ENCODE data around the gene OCRL. TPM values are rescaled to one million over a fixed set of nuclear protein-coding genes. Genes with fewer than 3 reads are reported as not detected.

The OCRL gene
- total RNA-seq, 1 donor from 2014 or later, result 10.2 TPM

DNA sequence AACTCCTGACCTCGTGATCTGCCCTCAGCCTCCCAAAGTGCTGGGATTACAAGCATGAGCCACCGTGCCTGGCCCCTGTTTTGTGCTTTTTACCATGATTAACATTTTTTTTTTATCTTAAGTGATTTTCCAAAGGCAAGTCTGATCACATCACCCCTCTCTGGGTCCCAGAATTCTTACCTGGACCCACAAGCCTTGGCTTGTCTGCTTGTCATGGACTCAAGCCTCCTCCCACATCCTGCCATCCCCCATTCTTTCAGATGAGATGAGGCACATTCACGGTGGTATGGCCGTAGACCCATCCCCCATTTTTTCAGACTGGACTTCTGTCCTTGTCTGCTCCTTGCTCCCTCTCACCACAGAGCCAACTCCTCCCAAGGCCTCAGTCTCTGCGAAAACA lies 59.4 kb downstream of the OCRL start:
- no peaks in the 10 kb centered on the region for H3K4me1 ChIP-seq
- TF ChIP-seq, protein P1, sequence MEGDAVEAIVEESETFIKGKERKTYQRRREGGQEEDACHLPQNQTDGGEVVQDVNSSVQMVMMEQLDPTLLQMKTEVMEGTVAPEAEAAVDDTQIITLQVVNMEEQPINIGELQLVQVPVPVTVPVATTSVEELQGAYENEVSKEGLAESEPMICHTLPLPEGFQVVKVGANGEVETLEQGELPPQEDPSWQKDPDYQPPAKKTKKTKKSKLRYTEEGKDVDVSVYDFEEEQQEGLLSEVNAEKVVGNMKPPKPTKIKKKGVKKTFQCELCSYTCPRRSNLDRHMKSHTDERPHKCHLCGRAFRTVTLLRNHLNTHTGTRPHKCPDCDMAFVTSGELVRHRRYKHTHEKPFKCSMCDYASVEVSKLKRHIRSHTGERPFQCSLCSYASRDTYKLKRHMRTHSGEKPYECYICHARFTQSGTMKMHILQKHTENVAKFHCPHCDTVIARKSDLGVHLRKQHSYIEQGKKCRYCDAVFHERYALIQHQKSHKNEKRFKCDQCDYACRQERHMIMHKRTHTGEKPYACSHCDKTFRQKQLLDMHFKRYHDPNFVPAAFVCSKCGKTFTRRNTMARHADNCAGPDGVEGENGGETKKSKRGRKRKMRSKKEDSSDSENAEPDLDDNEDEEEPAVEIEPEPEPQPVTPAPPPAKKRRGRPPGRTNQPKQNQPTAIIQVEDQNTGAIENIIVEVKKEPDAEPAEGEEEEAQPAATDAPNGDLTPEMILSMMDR (IDR thresholded peaks at IDR 0.05; ENCODE audit: borderline replicate concordance), result no peak
- H3K36me3 ChIP-seq, result no peaks in the 10 kb centered on the region
- no peak overlapping the region for H3K27ac ChIP-seq (replicated peaks)
- no peaks in the 10 kb centered on the region for H3K9me3 ChIP-seq (replicated peaks)
- no peaks in the 10 kb centered on the region for H3K27me3 ChIP-seq (ENCODE audit: low read depth)
- no peak overlapping the region for H3K4me3 ChIP-seq
- no peak for DNase-seq
- intact Hi-C loops (cut with micrococcal nuclease), result no loop called here

DNA sequence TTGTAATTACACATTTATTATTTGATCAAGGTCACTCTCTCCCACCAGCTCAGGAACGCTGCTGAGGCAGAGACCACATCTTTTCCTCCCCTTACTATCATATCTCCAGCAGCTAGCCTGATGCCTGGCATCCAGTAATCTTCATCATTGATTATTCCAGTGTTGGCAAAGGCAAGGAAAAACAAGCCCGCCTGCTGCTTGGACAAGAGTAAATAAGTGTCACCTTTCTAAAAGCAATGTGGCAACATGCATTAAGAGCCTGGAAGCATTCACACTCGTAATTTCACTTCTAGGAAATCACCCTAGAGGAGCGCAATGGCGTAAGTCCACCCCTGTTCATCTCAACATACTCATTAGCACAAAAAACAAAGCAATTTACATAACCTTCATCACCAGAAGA lies 59.9 kb downstream of the OCRL start:
- Histone ChIP-seq H3K4me3 (no peak overlapping the region), H3K4me1 (no peaks in the 10 kb centered on the region), H3K27ac (replicated peaks) (no peak overlapping the region), H3K9me3 (replicated peaks) (no peaks in the 10 kb centered on the region), H3K27me3 (ENCODE audit: low read depth) (no peaks in the 10 kb centered on the region), H3K36me3 (no peaks in the 10 kb centered on the region)
- TF ChIP-seq, protein P1 (IDR thresholded peaks at IDR 0.05; ENCODE audit: borderline replicate concordance), result no peak
- no peak for DNase-seq
- intact Hi-C loops (cut with micrococcal nuclease), result no loop called here

DNA sequence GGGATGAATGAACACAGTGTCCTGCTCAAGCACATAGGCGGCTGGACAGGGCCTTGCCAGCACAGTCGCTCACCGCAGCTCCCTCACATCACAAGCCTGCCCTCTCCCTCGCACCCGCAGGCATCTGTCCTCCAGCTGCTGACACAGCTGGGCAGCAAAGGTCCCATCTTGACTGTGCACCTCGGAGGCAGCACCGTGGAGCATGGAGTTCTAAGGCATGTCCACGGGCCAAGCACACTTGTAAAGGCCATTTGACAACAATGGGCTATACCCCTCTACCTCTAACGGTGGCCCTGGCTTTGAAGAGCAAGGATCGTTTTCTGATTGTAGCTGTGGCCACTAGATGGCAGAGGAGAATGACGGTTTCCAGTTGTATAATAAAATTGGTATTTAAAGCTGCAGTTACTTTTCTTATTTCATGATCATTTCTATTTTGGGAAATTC lies 60.9 kb downstream of the OCRL start:
- Histone ChIP-seq H3K36me3 (no peaks in the 10 kb centered on the region), H3K4me1 (no peaks in the 10 kb centered on the region), H3K27ac (replicated peaks) (peak overlapping the region; percentile 40), H3K9me3 (replicated peaks) (no peaks in the 10 kb centered on the region), H3K4me3 (no peak overlapping the region), H3K27me3 (ENCODE audit: low read depth) (no peaks in the 10 kb centered on the region)
- TF ChIP-seq, protein P1 (IDR thresholded peaks at IDR 0.05; ENCODE audit: borderline replicate concordance), result peak; percentile 65
- DNase-seq, result no peak
- intact Hi-C loops (cut with micrococcal nuclease), result no loop called here

DNA sequence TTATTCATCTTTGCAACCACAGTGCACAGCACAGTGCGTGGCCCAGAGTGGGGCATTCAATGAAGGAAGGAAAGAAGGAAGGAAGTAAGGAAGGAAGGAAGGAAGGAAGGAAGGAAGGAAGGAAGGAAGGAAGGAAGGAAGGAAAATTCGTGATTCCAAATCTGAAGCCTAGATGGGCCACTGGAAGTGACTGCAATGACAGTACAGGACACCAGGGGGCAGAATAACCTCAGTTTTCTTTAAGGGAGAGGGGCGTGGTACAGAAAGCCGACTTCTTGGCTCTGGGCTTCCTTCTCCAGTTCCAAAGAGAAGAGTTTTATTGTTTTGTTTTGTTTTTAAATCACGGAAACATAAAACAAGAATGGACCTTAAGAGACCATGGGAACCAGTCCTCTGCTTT lies 66.9 kb downstream of the OCRL start:
- H3K4me3 ChIP-seq, result no peak overlapping the region
- no peaks in the 10 kb centered on the region for H3K36me3 ChIP-seq
- no peaks in the 10 kb centered on the region for H3K4me1 ChIP-seq
- H3K27me3 ChIP-seq (ENCODE audit: low read depth), result no peaks in the 10 kb centered on the region
- peak overlapping the region; percentile 38 for H3K27ac ChIP-seq (replicated peaks)
- no peak for DNase-seq
- H3K9me3 ChIP-seq (replicated peaks), result no peaks in the 10 kb centered on the region
- intact Hi-C loops (cut with micrococcal nuclease), result no loop called here
- TF ChIP-seq, protein P1 (IDR thresholded peaks at IDR 0.05; ENCODE audit: borderline replicate concordance), result peak; percentile 71

DNA sequence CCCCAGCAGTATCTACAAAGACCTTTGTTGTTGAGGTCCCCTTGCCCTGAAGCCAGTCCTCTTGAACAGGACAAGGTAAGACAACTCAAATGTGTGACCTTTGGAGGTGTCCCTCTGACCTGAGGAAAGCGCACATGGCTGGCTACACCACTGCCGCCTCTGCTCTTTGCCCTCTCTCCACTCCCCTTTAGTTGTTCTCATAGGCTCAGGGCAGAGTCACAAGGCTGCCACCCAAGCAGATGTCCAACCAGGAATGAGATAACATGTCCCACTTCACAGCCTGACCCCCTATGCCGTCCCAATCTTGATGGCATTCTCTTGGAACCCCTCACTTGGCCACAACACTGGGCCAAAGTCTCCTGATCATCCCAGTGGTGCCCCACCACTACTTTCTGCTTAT lies 68.4 kb downstream of the OCRL start:
- Histone ChIP-seq H3K27me3 (ENCODE audit: low read depth) (no peaks in the 10 kb centered on the region), H3K4me3 (no peak overlapping the region), H3K4me1 (no peaks in the 10 kb centered on the region), H3K9me3 (replicated peaks) (no peaks in the 10 kb centered on the region), H3K36me3 (no peaks in the 10 kb centered on the region), H3K27ac (replicated peaks) (no peak overlapping the region)
- intact Hi-C loops (cut with micrococcal nuclease), result no loop called here
- TF ChIP-seq, protein P1 (IDR thresholded peaks at IDR 0.05; ENCODE audit: borderline replicate concordance), result no peak
- no peak for DNase-seq

DNA sequence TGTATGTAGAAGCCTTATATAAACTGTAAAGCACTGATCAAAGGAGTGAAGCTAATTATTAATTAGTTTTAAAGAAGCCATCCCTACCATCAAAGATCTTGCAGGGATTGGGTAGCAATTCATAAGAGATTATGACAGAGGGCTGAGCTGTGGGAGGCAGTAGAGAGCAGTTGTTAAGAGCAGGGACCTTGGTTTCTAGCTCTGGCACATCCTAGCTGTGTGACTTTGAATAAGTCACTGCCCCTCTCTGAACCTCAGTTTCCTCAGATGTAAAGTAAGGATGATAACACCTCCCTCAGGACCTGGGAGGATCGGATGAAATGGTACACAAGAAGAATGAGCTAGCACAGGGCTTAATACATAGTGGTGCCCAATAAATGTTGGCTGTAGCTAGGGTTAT lies 69.3 kb downstream of the OCRL start:
- H3K36me3 ChIP-seq, result no peaks in the 10 kb centered on the region
- intact Hi-C loops (cut with micrococcal nuclease), result no loop called here
- TF ChIP-seq, protein P1 (IDR thresholded peaks at IDR 0.05; ENCODE audit: borderline replicate concordance), result no peak

More for the DNA sequence above, 69.3 kb downstream of the OCRL start:
- Histone ChIP-seq H3K4me1 (no peaks in the 10 kb centered on the region), H3K9me3 (replicated peaks) (no peaks in the 10 kb centered on the region), H3K27me3 (ENCODE audit: low read depth) (no peaks in the 10 kb centered on the region), H3K27ac (replicated peaks) (no peak overlapping the region), H3K4me3 (no peak overlapping the region)
- no peak for DNase-seq

Data from left ventricle myocardium inferior (tissue), 1 donor.